ENCODE data around the gene KIF25.

DNA sequence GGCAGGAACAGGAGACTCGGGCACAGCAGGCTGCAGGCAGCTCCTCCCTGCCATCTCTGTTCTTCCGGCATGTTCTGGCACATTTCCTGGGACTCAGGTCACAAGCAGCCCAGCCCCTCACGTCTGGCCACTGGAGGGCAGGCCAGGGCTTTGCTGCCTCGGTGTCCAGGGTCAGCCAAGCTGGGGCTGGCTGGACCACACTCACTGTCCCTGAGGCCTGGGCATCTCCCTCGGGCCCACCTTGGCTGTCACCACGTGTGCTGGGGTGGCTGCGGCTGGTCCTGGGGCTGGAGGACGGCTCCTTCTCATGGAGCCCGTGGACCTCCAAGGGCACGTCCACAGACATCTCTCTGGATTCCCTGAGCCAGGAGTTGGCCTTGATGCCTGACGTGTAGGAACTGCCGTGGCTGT lies 63.1 kb downstream of the KIF25 start:
- TF ChIP-seq RCOR1 (IDR thresholded peaks at IDR 0.05; ENCODE audit: low read depth, low read length), result no peak
- TF ChIP-seq POLR2A (IDR thresholded peaks at IDR 0.05; ENCODE audit: low read length), result no peak
- no peak for TF ChIP-seq EHMT2 (IDR thresholded peaks at IDR 0.05; ENCODE audit: low read depth)
- no peak for TF ChIP-seq ESRRA (IDR thresholded peaks at IDR 0.05; ENCODE audit: borderline replicate concordance, low read length)
- no peak for TF ChIP-seq EHF (CRISPR knock-in tag; IDR thresholded peaks at IDR 0.05)
- peak; percentile 54 for TF ChIP-seq RAD21 (conservative IDR thresholded peaks at IDR 0.05 in 1 of 2, IDR thresholded peaks at IDR 0.05 in 1 of 2)
- peak; percentile 30 for TF ChIP-seq CTCF (IDR thresholded peaks at IDR 0.05)
- TF ChIP-seq BHLHE40 (IDR thresholded peaks at IDR 0.05; ENCODE audit: low read depth, low read length), result no peak
- TF ChIP-seq RFX5 (IDR thresholded peaks at IDR 0.05), result no peak

Data from A549 (cell line).